Prostate gland (tissue), 2 donors: Measurements from ENCODE around the gene CLASP2. TPM values are rescaled to one million over a fixed set of nuclear protein-coding genes. Genes with fewer than 3 reads are reported as not detected.

Source experiments
- DNase-seq: peaks from one replicate; pipeline ENCODE4 v3.0.0-alpha.2; 2019; ENCODE audit warnings: low spot score
- H3K27ac ChIP-seq, 2 donors: fragments of 200-600 bp; sonication (generic); 2 replicates each; pipeline ENCODE4 v1.5.1; 2017 to 2019
- H3K27me3 ChIP-seq: fragments of 200-600 bp; sonication (generic); replicated peaks from 2 replicates; pipeline ENCODE4 v1.5.1; 2019; ENCODE audit not compliant: insufficient read depth
- H3K36me3 ChIP-seq, 2 donors: fragments of 200-600 bp; sonication (generic); 1 replicate in 1 of 2; 2 replicates in 1 of 2; pipeline versions ENCODE4 v1.5.1 to v1.8.1; 2017 to 2019
- H3K4me1 ChIP-seq: fragments of 200-600 bp; sonication (generic); replicated peaks from 2 replicates; pipeline ENCODE4 v1.5.1; 2019
- H3K4me3 ChIP-seq, 2 donors: fragments of 200-600 bp; sonication (generic); 2 replicates each; pipeline ENCODE4 v1.5.1; 2017 to 2019
- H3K9me3 ChIP-seq: fragments of 200-600 bp; sonication (generic); 2 replicates; pipeline ENCODE4 v1.5.1; 2017
- CTCF ChIP-seq, 4 experiments: fragments of 200-600 bp in 2 of 4; fragments of 450-650 bp in 2 of 4; sonication (generic) in 2 of 4; IDR thresholded peaks; 1 replicate in 3 of 4; 2 replicates in 1 of 4; pipeline ENCODE4 v1.5.1; 2016 to 2019; ENCODE audit warnings: antibody characterized with exemption in 4 of 4, mild to moderate bottlenecking in 2 of 4, moderate library complexity in 2 of 4
- POLR2A ChIP-seq: fragments of 450-650 bp; IDR thresholded peaks from one replicate; pipeline ENCODE4 v1.6.1; 2016; ENCODE audit warnings: antibody characterized with exemption, mild to moderate bottlenecking
- POLR2AphosphoS5 ChIP-seq: sonication (generic); formaldehyde crosslinking; IDR thresholded peaks from one replicate; pipeline ENCODE4 v1.6.1; 2017; ENCODE audit warnings: antibody characterized with exemption
- WGBS: methylation state at CpG from one replicate; pipeline ENCODE4 v1.1.5; 2018; 5-methylcytosine and 5-hydroxymethylcytosine counted together
- intact Hi-C: fragments of 100-400 bp; cut with DNase I; formaldehyde crosslinking; loops from one replicate; pipeline ENCODE4 v1.14.2; 2022
- total RNA-seq, 2 donors: library from RNA; depleted of rRNA; stranded (reverse); fragments of >200 nt; gene quantifications; one replicate each; pipeline ENCODE4 v1.1.0, GENCODE V29; 2016

CLASP2 gene
- total RNA-seq, 2 donors from 2014 or later, result 34.5 to 73.2 TPM

GRCh38 chr3:33699275-33699674, 18.8 kb downstream of the CLASP2 start:
- TF ChIP-seq POLR2AphosphoS5 (no peak), POLR2A (no peak), CTCF (IDR thresholded peaks at IDR 0.05) (no peak)
- Histone ChIP-seq H3K9me3 (no peaks in the 10 kb centered on the region), H3K27me3 (no peaks in the 10 kb centered on the region), H3K36me3 (no peaks in the 10 kb centered on the region), H3K4me3 (no peak overlapping the region), H3K27ac (no peak overlapping the region), H3K4me1 (no peaks in the 10 kb centered on the region)
- intact Hi-C loops, result no loop called here
- no peak for DNase-seq
- WGBS, result 94% methylated on average over 1 of the region's 1 CpG

DNA sequence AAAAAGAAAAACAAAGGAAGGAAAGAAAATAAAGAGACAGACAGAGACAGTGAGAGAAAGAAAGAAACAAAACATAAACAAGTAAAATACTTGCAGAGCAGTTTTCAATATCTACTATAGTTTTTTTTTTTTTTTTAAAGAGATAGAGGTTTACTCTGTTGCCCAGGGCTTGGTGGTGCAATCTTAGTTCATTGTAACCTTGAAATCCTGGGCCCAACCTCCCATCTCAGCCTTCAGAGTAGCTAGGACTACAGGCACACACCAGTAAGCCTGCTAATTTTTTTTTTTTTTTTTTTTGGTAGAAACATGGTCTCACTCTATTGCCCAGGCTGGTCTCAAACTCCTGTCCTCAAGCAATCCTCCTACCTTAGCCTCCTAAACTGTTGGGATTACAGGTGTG, 23.1 kb downstream of the CLASP2 start:
- Histone ChIP-seq H3K27ac (no peak overlapping the region), H3K36me3 (no peaks in the 10 kb centered on the region), H3K4me3 (no peak overlapping the region), H3K4me1 (no peaks in the 10 kb centered on the region), H3K9me3 (no peaks in the 10 kb centered on the region), H3K27me3 (no peaks in the 10 kb centered on the region)
- intact Hi-C loops, result no loop called here
- TF ChIP-seq CTCF (IDR thresholded peaks at IDR 0.05), result no peak
- TF ChIP-seq POLR2A, result no peak
- TF ChIP-seq POLR2AphosphoS5, result no peak
- DNase-seq, result no peak

GRCh38 chr3:33690341-33690740, 27.7 kb downstream of the CLASP2 start:
- no peak for DNase-seq
- no peaks in the 10 kb centered on the region for H3K27me3 ChIP-seq
- H3K27ac ChIP-seq, result no peak overlapping the region
- intact Hi-C loops, result no loop called here
- H3K4me1 ChIP-seq, result no peaks in the 10 kb centered on the region
- no peaks in the 10 kb centered on the region for H3K36me3 ChIP-seq
- WGBS, result 98% methylated on average over 2 of the region's 2 CpGs
- no peaks in the 10 kb centered on the region for H3K9me3 ChIP-seq
- no peak for TF ChIP-seq CTCF (IDR thresholded peaks at IDR 0.05)
- no peak overlapping the region for H3K4me3 ChIP-seq

GRCh38 chr3:33687406-33688010, 30.5 kb downstream of the CLASP2 start:
- DNase-seq, result no peak
- WGBS, result 80% methylated on average over 1 of the region's 1 CpG
- Histone ChIP-seq H3K27ac (no peak overlapping the region), H3K36me3 (no peaks in the 10 kb centered on the region), H3K4me3 (no peak overlapping the region), H3K4me1 (no peaks in the 10 kb centered on the region), H3K9me3 (no peaks in the 10 kb centered on the region), H3K27me3 (no peaks in the 10 kb centered on the region)
- no peak for TF ChIP-seq POLR2AphosphoS5
- no peak for TF ChIP-seq POLR2A
- no peak for TF ChIP-seq CTCF (IDR thresholded peaks at IDR 0.05)
- intact Hi-C loops, result no loop called here

DNA sequence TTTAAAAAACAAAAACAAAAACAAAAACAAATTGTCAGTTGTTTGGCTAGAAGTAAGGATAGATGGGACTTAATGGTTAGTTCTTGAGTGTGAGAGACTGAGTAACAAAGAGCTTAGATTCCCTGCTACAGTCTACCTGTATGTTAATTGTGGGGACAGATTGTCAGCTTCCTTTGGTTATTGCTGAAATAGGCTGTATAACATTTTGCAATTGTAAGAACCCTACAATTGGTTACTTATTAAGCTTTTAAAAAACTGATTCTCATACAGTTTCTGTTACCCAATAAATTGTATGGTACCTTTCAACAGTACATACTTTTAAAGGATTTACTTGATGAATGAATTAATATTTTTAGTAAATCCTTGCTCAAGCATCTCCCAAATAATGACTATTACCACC, 35.3 kb downstream of the CLASP2 start:
- Histone ChIP-seq H3K27ac (no peak overlapping the region), H3K27me3 (no peaks in the 10 kb centered on the region), H3K9me3 (no peaks in the 10 kb centered on the region), H3K36me3 (no peaks in the 10 kb centered on the region), H3K4me1 (no peaks in the 10 kb centered on the region), H3K4me3 (no peak overlapping the region)
- intact Hi-C loops, result no loop called here
- no peak for TF ChIP-seq CTCF (IDR thresholded peaks at IDR 0.05)
- no peak for TF ChIP-seq POLR2AphosphoS5
- no peak for TF ChIP-seq POLR2A
- DNase-seq, result no peak
